Vagina (tissue), 2 donors: Measurements from ENCODE around the gene ADAMTS9. TPM values are rescaled to one million over a fixed set of nuclear protein-coding genes. Genes with fewer than 3 reads are reported as not detected.

Experiments used
- DNase-seq, 2 donors: peaks; one replicate each; pipeline ENCODE4 v3.0.0-alpha.2; 2017; ENCODE audit errors: extremely low spot score in 2 of 2
- H3K27ac ChIP-seq: fragments of 200-600 bp; sonication (generic); one replicate; pipeline ENCODE4 v1.5.1; 2019
- H3K27me3 ChIP-seq: fragments of 200-600 bp; sonication (generic); one replicate; pipeline ENCODE4 v1.5.1; 2019
- H3K36me3 ChIP-seq, 2 donors: fragments of 200-600 bp; sonication (generic); one replicate each; pipeline ENCODE4 v1.5.1; 2017 to 2019
- H3K4me1 ChIP-seq: fragments of 200-600 bp; sonication (generic); one replicate; pipeline ENCODE4 v1.5.1; 2019
- H3K4me3 ChIP-seq, 2 donors: fragments of 200-600 bp; sonication (generic); 1 replicate in 1 of 2; 2 replicates in 1 of 2; pipeline ENCODE4 v1.5.1; 2016 to 2019
- H3K9me3 ChIP-seq: fragments of 200-600 bp; sonication (generic); one replicate; pipeline ENCODE4 v1.5.1; 2019
- POLR2A ChIP-seq, 2 donors: fragments of 450-650 bp; IDR thresholded peaks; one replicate each; pipeline ENCODE4 v1.6.1; 2017; ENCODE audit warnings: antibody characterized with exemption in 2 of 2, mild to moderate bottlenecking in 2 of 2, moderate library complexity in 2 of 2
- POLR2AphosphoS5 ChIP-seq, 2 donors: sonication (generic); formaldehyde crosslinking; IDR thresholded peaks; one replicate each; pipeline ENCODE4 v1.9.0; 2017; ENCODE audit warnings: antibody characterized with exemption in 2 of 2, mild to moderate bottlenecking in 2 of 2, low read depth in 1 of 2; ENCODE audit not compliant: insufficient read depth in 1 of 2
- intact Hi-C: fragments of 100-400 bp; cut with DNase I; formaldehyde crosslinking; loops from one replicate; pipeline ENCODE4 v1.15.1; 2023
- total RNA-seq: library from RNA; depleted of rRNA; stranded (reverse); fragments of >200 nt; gene quantifications from one replicate; pipeline ENCODE4 v1.2.3, GENCODE V29; 2016
- TF ChIP-seq, protein P1 (sequence below), 3 experiments: fragments of 450-650 bp in 2 of 3; fragments of 200-600 bp in 1 of 3; sonication (generic) in 1 of 3; IDR thresholded peaks; one replicate each; pipeline ENCODE4 v1.5.1; 2017 to 2019; ENCODE audit warnings: antibody characterized with exemption in 3 of 3, mild to moderate bottlenecking in 2 of 3, moderate library complexity in 2 of 3

The ADAMTS9 gene
- total RNA-seq, 1 donor from 2014 or later = 118 TPM

DNA sequence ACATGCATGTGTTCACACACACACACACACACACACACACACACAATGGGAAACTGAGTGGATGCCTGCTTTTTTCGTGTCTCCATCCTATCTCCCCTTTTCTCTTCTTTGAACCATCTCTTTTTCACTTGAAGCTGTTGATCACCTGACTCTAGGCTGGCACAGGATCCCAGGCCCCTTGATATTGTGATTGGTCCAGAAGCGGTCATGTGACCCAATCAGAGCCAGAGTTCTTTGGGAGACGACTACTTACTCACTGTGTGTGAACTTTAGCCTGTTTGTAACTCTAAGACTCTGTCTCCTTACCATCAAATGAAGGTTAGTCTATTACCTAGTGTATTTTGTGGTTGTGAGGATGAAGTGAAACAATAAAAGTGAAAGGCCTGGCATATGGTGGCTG, 172.9 kb downstream of the ADAMTS9 start:
- no peaks in the 10 kb centered on the region for H3K27me3 ChIP-seq
- no peak overlapping the region for H3K4me3 ChIP-seq
- no peaks in the 10 kb centered on the region for H3K4me1 ChIP-seq
- peaks cover 0 to 14% of the 10 kb centered on the region in 2 donors for H3K36me3 ChIP-seq
- no peaks in the 10 kb centered on the region for H3K9me3 ChIP-seq
- no peak overlapping the region for H3K27ac ChIP-seq
- DNase-seq = no peak
- TF ChIP-seq POLR2AphosphoS5 (IDR thresholded peaks at IDR 0.05; ENCODE audit: insufficient read depth in 1 of 2, low read depth in 1 of 2) (no peak), POLR2A (IDR thresholded peaks at IDR 0.05) (no peak)
- TF ChIP-seq, protein P1, sequence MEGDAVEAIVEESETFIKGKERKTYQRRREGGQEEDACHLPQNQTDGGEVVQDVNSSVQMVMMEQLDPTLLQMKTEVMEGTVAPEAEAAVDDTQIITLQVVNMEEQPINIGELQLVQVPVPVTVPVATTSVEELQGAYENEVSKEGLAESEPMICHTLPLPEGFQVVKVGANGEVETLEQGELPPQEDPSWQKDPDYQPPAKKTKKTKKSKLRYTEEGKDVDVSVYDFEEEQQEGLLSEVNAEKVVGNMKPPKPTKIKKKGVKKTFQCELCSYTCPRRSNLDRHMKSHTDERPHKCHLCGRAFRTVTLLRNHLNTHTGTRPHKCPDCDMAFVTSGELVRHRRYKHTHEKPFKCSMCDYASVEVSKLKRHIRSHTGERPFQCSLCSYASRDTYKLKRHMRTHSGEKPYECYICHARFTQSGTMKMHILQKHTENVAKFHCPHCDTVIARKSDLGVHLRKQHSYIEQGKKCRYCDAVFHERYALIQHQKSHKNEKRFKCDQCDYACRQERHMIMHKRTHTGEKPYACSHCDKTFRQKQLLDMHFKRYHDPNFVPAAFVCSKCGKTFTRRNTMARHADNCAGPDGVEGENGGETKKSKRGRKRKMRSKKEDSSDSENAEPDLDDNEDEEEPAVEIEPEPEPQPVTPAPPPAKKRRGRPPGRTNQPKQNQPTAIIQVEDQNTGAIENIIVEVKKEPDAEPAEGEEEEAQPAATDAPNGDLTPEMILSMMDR (IDR thresholded peaks at IDR 0.05) = no peak
- intact Hi-C loops = no loop called here

- Histone ChIP-seq H3K27me3 (no peaks in the 10 kb centered on the region), H3K36me3 (no peaks in the 10 kb centered on the region), H3K4me1 (no peaks in the 10 kb centered on the region), H3K27ac (no peak overlapping the region), H3K9me3 (no peaks in the 10 kb centered on the region), H3K4me3 (no peak overlapping the region)
- DNase-seq = no peak
- intact Hi-C loops = no loop called here
- TF ChIP-seq POLR2A (IDR thresholded peaks at IDR 0.05) (no peak), POLR2AphosphoS5 (IDR thresholded peaks at IDR 0.05; ENCODE audit: insufficient read depth in 1 of 2, low read depth in 1 of 2) (no peak)
- TF ChIP-seq, protein P1 (IDR thresholded peaks at IDR 0.05) = no peak
Observed at GRCh38 chr3:64509206-64509605, 178.6 kb downstream of the ADAMTS9 start.

- no peak overlapping the region for H3K4me3 ChIP-seq
- H3K36me3 ChIP-seq = no peaks in the 10 kb centered on the region
- H3K9me3 ChIP-seq = no peaks in the 10 kb centered on the region
- intact Hi-C loops = no loop called here
- TF ChIP-seq POLR2AphosphoS5 (IDR thresholded peaks at IDR 0.05; ENCODE audit: insufficient read depth in 1 of 2, low read depth in 1 of 2) (no peak), POLR2A (IDR thresholded peaks at IDR 0.05) (no peak)
- TF ChIP-seq, protein P1 (IDR thresholded peaks at IDR 0.05) = no peak
- no peaks in the 10 kb centered on the region for H3K4me1 ChIP-seq
- DNase-seq = no peak
- no peaks in the 10 kb centered on the region for H3K27me3 ChIP-seq
- no peak overlapping the region for H3K27ac ChIP-seq
Observed at GRCh38 chr3:64508140-64508539, 179.7 kb downstream of the ADAMTS9 start.

GRCh38 chr3:64506255-64506654, 181.5 kb downstream of the ADAMTS9 start:
- Histone ChIP-seq H3K9me3 (no peaks in the 10 kb centered on the region), H3K27ac (no peak overlapping the region), H3K4me3 (no peak overlapping the region), H3K27me3 (no peaks in the 10 kb centered on the region), H3K36me3 (no peaks in the 10 kb centered on the region), H3K4me1 (no peaks in the 10 kb centered on the region)
- DNase-seq = no peak
- TF ChIP-seq POLR2AphosphoS5 (IDR thresholded peaks at IDR 0.05; ENCODE audit: insufficient read depth in 1 of 2, low read depth in 1 of 2) (no peak), POLR2A (IDR thresholded peaks at IDR 0.05) (no peak)
- TF ChIP-seq, protein P1 (IDR thresholded peaks at IDR 0.05) = no peak
- intact Hi-C loops = no loop called here

DNA sequence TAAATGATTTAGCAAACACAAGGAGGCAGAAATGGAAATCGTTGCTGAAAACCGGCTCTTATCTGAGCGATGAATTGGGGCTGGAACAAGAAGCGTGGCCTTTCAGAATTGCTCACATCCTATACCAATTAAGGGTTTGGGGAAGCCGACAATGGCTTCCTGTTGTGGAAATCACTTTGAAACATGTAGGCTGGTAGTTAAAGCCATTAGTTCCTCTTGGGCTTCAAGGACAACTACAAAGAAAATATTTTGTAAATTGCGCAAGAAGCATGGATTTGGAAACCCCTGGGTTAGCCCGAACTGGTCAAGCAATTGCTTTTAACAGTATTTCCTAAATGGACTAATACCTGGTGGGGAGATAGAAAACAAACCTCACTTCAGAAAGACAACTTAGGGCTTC, 182.4 kb downstream of the ADAMTS9 start:
- DNase-seq = no peak
- no peak overlapping the region for H3K4me3 ChIP-seq

More for the DNA sequence above, 182.4 kb downstream of the ADAMTS9 start:
- no peaks in the 10 kb centered on the region for H3K27me3 ChIP-seq
- TF ChIP-seq POLR2A (IDR thresholded peaks at IDR 0.05) (no peak), POLR2AphosphoS5 (IDR thresholded peaks at IDR 0.05; ENCODE audit: insufficient read depth in 1 of 2, low read depth in 1 of 2) (no peak)
- TF ChIP-seq, protein P1 (IDR thresholded peaks at IDR 0.05) = no peak
- no peaks in the 10 kb centered on the region for H3K9me3 ChIP-seq
- H3K36me3 ChIP-seq = no peaks in the 10 kb centered on the region
- H3K4me1 ChIP-seq = no peaks in the 10 kb centered on the region
- no peak overlapping the region for H3K27ac ChIP-seq
- intact Hi-C loops = no loop called here
